Ammon's horn (tissue), 1 donor: ENCODE data around the gene SERPIND1.
"Not testable (repeated sequence)": the region's sequence is repeated elsewhere in the genome, so short reads cannot be mapped to it uniquely, and the experiment has no call there.

Experiments used
- DNase-seq: peaks from one replicate; pipeline ENCODE4 v3.0.0-alpha.2; 2016; ENCODE audit warnings: low spot score

The SERPIND1 gene

DNA sequence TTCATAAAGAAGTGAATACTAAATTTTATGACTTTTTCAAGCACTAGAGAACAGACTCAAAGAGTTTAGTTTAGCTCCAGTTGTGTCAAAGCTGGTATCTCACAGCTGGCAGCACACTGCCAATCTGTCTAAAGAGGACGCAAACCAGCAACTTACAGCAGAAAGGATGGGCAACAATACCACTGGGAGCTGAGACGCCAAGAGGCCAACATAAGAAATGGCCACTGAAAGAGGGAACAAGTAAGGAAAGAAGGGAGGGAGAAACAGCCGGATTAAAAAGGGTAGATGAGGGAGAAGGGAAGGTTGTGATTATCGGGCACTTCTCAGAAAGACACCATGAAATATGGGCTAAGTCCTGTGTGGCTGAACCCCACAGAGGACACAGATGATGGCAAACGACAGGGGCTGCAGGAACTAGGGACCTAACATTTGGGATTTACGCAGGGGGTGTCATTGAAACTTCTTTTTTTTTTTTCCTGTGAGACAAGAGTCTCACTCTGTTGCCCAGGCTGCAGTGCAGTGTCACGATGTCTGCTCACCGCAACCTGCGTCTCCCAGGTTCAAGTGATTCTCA is 41.7 kb downstream of the SERPIND1 start:
- no peak for DNase-seq

DNA sequence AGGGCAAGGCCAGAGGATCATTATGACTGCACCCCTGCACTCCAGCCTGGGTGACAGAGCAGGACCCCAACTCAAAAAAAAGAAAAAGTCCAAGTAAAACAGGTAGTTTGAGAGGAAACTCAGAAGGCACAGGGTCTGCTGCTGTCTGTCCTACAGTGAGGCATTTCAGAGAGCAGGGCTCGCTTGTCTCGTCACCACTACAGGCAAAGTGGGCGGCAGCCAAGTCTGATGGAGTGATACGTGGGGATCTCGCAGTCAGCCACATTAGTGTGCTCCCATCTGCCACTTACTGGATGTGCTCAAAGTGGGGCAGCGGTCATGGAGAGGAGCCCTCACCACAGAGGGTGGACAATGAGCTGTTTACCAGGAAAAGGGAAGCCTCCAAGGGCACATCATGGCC is 42.6 kb downstream of the SERPIND1 start:
- peak; percentile 55 for DNase-seq

DNA sequence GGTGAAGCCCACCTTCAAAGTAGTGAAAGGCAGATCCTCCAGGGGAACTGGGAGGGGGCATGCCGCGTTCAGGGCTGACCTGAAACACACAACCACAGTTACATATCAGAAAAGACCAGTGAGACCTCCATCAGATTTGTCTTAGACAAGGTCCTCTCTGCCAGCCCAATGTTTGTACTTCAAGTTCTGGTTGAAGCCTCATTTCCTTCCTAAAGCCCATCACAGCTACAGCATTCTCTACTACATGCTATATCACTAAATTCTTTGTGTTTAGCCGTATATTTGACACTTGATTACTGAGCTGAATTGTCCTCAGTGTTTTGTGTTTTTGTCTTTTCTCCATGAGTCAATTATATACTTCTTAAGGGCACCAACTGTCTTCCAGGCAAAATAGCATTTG is 44.6 kb downstream of the SERPIND1 start:
- DNase-seq: no peak

DNA sequence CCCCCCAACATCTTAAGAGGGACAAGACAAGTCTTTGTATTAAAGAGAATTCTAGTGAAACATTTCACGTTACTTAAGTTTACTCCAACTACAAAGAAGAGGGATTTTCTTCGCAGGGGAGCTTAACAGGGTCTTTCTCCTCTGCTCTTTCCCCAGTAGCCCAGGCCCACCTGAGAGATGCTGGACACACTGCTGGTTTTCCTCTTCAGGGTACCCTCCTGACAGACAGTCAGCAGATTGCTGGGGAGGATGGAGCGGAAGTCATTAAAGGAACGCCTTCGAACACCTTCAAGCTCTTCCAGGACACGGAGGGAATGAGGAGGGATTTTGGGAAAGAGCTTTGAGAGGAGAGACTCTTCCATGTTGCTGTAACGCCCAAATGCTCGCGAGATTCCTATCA is 45.6 kb downstream of the SERPIND1 start:
- no peak for DNase-seq

DNA sequence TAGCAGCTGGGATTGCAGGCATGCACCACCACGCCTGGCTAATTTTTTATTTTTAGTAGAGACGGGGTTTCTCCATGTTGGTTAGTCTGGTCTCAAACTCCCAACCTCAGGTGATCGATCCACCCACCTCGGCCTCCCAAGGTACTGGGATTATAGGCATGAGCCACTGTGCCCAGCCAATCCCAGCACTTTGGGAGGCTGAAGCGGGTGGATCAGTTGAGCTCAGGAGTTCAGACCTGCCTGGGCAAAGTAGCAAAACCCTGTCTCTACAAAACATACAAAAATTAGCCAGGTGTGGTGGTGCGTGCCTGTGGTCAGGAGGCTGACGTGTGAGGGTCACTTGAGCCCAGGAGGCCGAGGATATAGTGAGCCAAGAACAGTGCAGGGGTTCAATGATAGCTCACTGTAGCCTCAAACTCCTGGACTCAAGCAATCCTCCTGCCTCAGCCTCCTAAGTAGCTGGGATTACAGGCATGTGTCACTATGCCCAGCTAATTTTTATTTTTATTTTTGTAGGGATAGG is 47.9 kb downstream of the SERPIND1 start:
- DNase-seq: not testable (repeated sequence)

DNA sequence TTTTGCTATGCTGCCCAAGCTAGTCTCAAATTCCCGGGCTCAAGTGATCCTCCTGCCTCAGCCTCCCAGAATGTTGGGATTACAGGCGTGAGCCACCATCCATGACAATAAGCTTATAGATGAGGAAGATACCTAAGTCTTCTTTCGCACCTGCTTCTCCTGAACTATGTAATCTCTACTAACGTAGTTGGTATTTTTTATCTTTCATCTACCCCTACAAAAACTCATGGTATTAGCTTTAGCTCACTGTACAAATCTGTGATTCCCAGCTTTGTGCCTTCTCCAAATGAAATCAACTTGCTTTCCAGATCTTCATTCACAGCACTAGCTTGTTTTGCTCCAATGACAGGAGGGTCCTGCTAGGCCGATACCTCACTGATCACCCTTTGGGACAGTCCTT is 48.3 kb downstream of the SERPIND1 start:
- no peak for DNase-seq

DNA sequence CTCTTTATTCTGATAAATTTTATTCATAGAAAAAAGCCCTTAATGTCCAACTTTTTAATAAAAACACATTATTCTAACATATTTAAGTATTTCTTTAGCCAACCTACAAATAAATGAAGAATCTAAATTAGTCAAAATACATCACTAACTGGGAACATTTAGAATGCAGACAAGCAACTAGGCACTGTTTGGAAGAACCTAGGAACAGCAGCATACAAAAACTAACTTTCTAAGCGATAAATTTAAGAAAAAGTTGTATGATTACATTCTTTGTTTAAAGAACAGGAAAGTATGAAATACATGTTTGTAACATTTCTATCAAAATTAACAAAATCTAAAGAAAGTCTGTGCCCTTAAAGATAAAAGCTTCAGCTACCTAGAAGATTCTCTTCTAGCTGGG is 49.4 kb downstream of the SERPIND1 start:
- no peak for DNase-seq

DNA sequence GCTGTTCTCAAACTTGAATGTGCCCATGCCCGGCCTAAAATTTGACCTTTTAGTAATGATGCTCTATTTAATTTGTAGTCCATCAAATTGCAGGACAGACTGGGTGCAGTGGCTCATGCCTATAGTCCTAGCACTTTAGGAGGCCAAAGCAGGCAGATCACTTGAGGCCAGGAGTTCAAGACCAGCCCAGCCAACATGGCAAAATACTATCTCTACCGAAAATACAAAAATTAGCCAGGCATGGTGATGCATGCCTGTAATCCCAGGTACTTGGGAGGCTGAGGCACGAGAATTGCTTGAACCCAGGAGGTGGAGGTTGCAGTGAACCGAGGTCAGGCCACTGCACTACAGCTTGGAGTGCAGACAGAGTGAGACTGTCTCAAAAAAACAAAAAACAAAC is 51.3 kb downstream of the SERPIND1 start:
- not testable (repeated sequence) for DNase-seq

DNA sequence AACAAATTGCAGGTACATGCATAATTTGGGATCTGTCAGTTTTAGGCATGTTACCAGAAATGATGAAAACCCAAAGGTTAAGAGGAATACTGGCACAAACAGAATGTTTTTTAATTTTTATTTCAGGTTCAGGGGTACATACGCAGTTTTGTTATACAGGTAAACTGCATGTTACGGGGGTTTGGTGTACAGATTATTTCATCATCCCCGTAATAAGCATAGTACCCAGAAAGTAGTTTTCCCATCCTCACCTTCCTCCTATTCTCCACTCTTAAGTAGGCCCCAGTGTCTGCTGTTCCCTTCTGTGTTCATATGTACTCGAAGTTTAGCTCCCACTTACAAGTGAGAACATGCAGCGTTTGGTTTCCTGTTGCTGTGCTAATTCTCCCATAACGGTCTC is 51.7 kb downstream of the SERPIND1 start:
- DNase-seq: no peak

DNA sequence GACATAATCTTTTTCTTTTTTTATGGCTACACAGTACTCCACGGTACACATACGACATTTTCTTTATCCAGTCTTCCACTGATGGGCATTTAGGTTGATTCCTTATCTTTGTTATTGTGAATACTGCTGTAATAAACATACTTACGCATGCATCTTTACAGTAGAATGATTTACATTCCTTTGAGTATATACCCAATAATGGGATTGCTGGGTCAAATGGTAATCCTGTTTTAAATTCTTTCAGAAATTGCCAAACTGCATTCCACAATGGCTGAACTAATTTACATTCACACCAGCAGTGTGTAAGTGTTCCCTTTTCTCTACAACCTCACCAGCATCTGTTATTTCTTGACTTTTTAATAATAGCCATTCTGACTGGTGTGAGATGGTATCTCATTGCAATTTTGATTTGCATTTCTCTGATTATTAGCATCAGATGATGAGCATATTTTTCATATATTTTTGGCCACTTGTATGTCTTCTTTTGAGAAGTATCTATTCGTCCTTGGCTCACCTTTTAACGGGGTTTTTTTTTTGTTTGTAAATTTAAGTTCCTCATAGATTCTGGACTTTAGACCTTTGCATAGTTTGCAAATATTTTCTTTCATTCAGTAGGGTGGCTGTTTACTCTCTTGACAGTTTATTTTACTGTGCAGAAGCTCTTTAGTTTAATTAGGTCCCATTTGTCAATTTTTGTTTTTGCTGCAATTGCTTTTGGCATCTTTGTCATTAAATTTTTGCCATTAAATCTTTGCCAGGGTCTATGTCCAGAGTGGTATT is 52.6 kb downstream of the SERPIND1 start:
- DNase-seq: not testable (repeated sequence)

DNA sequence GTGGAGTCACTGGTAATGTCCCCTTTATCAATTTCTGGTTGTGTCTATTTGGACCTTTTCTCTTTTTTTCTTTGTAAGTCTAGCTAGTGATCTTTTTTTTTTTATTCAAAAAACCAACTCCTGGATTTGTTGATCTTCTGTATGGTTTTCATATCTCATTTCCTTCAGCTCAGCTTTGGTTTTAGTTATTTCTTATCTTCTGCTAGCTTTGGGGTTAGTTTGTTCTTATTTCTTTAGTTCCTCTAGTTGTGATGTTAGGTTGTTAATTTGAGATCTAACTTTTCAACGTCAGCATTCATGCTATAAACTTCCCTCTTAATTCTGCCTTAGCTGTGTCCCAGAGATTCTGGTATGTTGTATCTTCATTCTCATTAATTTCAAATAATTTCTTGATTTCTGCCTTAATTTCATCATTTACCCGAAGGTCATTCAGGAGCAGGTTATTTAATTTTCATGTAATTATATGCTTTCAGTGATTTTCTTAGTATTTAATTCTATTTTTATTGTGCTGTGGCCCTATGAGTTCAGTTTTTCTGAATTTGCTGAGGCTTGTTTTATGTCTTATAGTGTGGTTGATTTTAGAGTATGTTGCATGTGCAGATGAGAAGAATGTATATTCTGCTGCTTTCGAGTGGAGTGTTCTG is 55.7 kb downstream of the SERPIND1 start:
- no peak for DNase-seq

DNA sequence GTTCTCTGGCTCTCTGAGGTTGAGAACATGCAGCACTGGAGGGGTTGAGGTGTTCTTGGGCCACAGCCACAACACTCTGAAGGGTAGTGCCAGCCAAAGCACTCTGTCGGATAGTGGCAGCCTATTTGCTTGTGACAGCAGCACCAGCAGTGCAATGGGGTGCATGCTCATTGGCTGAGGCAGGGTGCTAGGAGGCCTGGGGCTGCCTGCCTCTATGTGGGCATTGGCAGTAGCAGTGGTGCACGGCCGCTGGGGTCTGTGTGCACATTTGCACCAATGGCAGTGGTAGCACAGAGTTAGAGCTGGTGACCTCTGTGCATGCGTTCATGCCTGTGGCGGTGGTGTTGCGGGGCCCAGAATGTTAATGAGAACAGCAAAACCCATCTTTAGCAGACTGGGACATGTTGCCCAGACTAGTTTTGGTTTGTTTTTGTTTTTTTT is 59.3 kb downstream of the SERPIND1 start:
- DNase-seq: no peak

DNA sequence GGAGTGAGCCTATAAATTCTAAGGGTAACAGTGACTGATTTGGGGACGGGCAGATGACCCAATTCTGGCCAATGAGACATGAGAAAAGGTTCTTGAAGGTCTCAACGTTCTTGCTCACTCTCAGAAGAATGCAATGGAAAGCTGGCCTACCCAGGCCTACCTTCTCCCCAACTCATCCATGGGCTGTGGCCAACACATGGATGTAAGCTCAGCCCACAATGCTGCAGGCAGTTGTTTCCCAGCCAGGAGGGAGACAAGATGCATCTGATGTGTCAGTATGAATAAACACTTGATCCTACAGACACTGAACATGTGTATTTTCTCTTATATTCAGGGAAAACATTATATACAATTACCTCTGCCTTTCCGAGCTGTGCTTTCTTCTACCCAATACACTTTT is 60.3 kb downstream of the SERPIND1 start:
- no peak for DNase-seq

DNA sequence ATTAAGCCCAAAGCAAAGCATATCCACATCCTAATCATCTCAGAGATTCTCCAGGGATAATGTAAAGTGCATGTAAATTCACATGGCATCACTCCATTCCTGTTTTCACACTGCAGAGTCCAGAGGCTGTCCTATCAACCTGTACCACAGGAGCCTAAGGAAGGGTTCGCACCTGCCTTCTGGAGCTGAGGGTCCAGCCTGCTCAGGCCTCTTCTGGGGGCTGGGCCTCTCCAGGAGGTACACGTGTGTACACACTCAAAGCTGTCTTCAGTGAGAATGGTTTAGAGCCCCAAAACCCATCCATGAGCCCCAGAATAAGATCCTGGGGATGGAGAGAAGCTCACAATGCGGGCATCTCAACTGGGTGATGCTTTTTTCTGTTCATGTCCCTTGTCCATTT is 60.8 kb downstream of the SERPIND1 start:
- no peak for DNase-seq
